Neural cell (in vitro differentiated cells): ENCODE data around the gene SLIT3. TPM values are rescaled to one million over a fixed set of nuclear protein-coding genes. Genes with fewer than 3 reads are reported as not detected.

Experiments used
- H2AFZ ChIP-seq: fragments of 200-600, 300-800 bp; sonication (generic), shearing (Covaris generic); 2 replicates; pipeline ENCODE4 v1.6.0; 2014; ENCODE audit warnings: low read depth, mild to moderate bottlenecking, antibody characterized with exemption, low read length, moderate library complexity
- H3F3A ChIP-seq: fragments of 200-600 bp; shearing (Covaris generic); 2 replicates; pipeline ENCODE4 v1.6.1; 2016; ENCODE audit warnings: mild to moderate bottlenecking, moderate library complexity, mixed read lengths, antibody characterized with exemption, low read length; ENCODE audit not compliant: insufficient read depth, poor library complexity, severe bottlenecking
- H3K27ac ChIP-seq: fragments of 200-600, 300-800 bp; sonication (generic), shearing (Covaris generic); 2 replicates; pipeline ENCODE4 v1.5.1; 2014; ENCODE audit warnings: mild to moderate bottlenecking, low read length, moderate library complexity
- H3K27me3 ChIP-seq: fragments of 300-800, 200-600 bp; sonication (generic), shearing (Covaris generic); 2 replicates; pipeline ENCODE4 v1.6.0; 2014; ENCODE audit warnings: mild to moderate bottlenecking, low read depth, low read length, moderate library complexity; ENCODE audit not compliant: insufficient read depth
- H3K36me3 ChIP-seq: fragments of 300-800, 200-600 bp; sonication (generic), shearing (Covaris generic); 2 replicates; pipeline ENCODE4 v1.5.1; 2014; ENCODE audit warnings: mild to moderate bottlenecking, antibody characterized with exemption, low read length, moderate library complexity; ENCODE audit not compliant: insufficient read depth
- H3K4me2 ChIP-seq: fragments of 300-800, 200-600 bp; sonication (generic), shearing (Covaris generic); 2 replicates; pipeline ENCODE4 v1.6.0; 2014; ENCODE audit warnings: mild to moderate bottlenecking, low read length
- H3K4me3 ChIP-seq: fragments of 300-800, 200-600 bp; sonication (generic), shearing (Covaris generic); 2 replicates; pipeline ENCODE4 v1.5.1; 2014; ENCODE audit warnings: mild to moderate bottlenecking, low read length, moderate library complexity
- H3K79me2 ChIP-seq: fragments of 200-600 bp; shearing (Covaris generic); replicated peaks from 2 replicates; pipeline ENCODE4 v1.6.0; 2014; ENCODE audit warnings: mild to moderate bottlenecking, low read length, moderate library complexity; ENCODE audit not compliant: insufficient read depth
- H3K9ac ChIP-seq: fragments of 300-800, 200-600 bp; sonication (generic), shearing (Covaris generic); 2 replicates; pipeline ENCODE4 v1.6.1; 2016; ENCODE audit warnings: mild to moderate bottlenecking, low read length, mixed read lengths
- H3K9me2 ChIP-seq: fragments of 200-600 bp; shearing (Covaris generic); 2 replicates; pipeline ENCODE4 v1.6.1; 2016; ENCODE audit warnings: mild to moderate bottlenecking, low read length, mixed read lengths; ENCODE audit not compliant: insufficient read depth
- H3K9me3 ChIP-seq: fragments of 200-600, 300-800 bp; sonication (generic), shearing (Covaris generic); 2 replicates; pipeline ENCODE4 v1.6.1; 2016; ENCODE audit warnings: mild to moderate bottlenecking, mixed run types, low read length, moderate library complexity, mixed read lengths
- H4K20me1 ChIP-seq: fragments of 200-600 bp; shearing (Covaris generic); 2 replicates; pipeline ENCODE4 v1.6.1; 2016; ENCODE audit warnings: mild to moderate bottlenecking, mixed run types; ENCODE audit not compliant: insufficient read depth
- EP300 ChIP-seq: fragments of 450-650 bp; conservative IDR thresholded peaks from 2 replicates; pipeline ENCODE4 v1.6.1; 2014; ENCODE audit warnings: antibody characterized with exemption, mild to moderate bottlenecking, moderate library complexity; ENCODE audit not compliant: poor library complexity, severe bottlenecking
- EZH2 ChIP-seq: fragments of 200-600, 300-800 bp; shearing (Covaris generic), sonication (generic); IDR thresholded peaks from 2 replicates; pipeline ENCODE4 v1.6.1; 2014; ENCODE audit warnings: antibody characterized with exemption, low read length, borderline replicate concordance, mild to moderate bottlenecking; ENCODE audit not compliant: insufficient read depth, poor library complexity, severe bottlenecking
- MXI1 ChIP-seq: fragments of 450-650 bp; conservative IDR thresholded peaks from 2 replicates; pipeline ENCODE4 v1.6.1; 2014; ENCODE audit warnings: antibody characterized with exemption, mild to moderate bottlenecking; ENCODE audit not compliant: poor library complexity, severe bottlenecking
- POLR2AphosphoS5 ChIP-seq: IDR thresholded peaks from 2 replicates; pipeline ENCODE4 v1.6.1; 2012
- RAD21 ChIP-seq: fragments of 450-650 bp; conservative IDR thresholded peaks from 2 replicates; pipeline ENCODE4 v1.6.1; 2014; ENCODE audit warnings: antibody characterized with exemption, mild to moderate bottlenecking, moderate library complexity
- SMC3 ChIP-seq: fragments of 450-650 bp; conservative IDR thresholded peaks from 2 replicates; pipeline ENCODE4 v1.6.1; 2014; ENCODE audit warnings: antibody characterized with exemption, mild to moderate bottlenecking, moderate library complexity; ENCODE audit not compliant: poor library complexity
- TAF1 ChIP-seq: IDR thresholded peaks from 2 replicates; pipeline ENCODE4 v1.6.1; 2012; ENCODE audit warnings: low read depth
- polyA plus RNA-seq: library from polyadenylated mRNA; depleted of rRNA; stranded (reverse); fragments of >200 nt; gene quantifications from 2 replicates; pipeline ENCODE4 v1.2.3, GENCODE V29; 2014
- TF ChIP-seq, protein P1 (sequence below): fragments of 450-650 bp; IDR thresholded peaks from 2 replicates; pipeline ENCODE4 v1.5.1; 2014; ENCODE audit warnings: antibody characterized with exemption, mild to moderate bottlenecking, moderate library complexity; ENCODE audit not compliant: poor library complexity, severe bottlenecking
- TF ChIP-seq, protein P2 (sequence below): IDR thresholded peaks from 2 replicates; pipeline ENCODE4 v1.6.1; 2012; ENCODE audit warnings: borderline replicate concordance

SLIT3 gene
- polyA plus RNA-seq, 1 donor from 2014 or later, result 1.2 TPM

DNA sequence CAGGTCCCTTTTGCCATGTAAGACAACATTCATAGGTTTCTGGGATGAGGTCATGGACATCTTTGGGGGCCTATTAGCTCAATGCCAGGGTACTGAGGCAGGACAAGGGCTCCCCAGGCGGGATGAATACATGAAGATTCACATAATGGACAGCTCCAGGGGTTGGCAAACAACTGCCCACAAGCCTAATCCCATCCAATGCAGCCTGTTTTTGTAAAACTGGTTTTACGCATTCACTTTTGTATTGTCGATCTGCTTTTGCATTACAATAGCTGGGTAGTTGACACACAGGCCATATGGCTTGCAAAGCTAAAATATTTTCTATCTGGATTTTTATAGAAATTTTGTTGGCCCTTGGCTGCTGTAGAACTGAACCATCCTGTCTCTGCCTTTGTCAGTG, 473.3 kb downstream of the SLIT3 start:
- Histone ChIP-seq H3K27me3 (peaks cover 17% of the 10 kb centered on the region), H3K9me3 (no peaks in the 10 kb centered on the region), H3K27ac (no peak overlapping the region), H3K9me2 (no peaks in the 10 kb centered on the region), H3K4me3 (no peak overlapping the region), H3K36me3 (no peaks in the 10 kb centered on the region), H3K4me2 (no peak overlapping the region), H2AFZ (no peak overlapping the region), H3F3A (no peaks in the 10 kb centered on the region), H3K9ac (no peak overlapping the region), H3K79me2 (no peaks in the 10 kb centered on the region), H4K20me1 (no peaks in the 10 kb centered on the region)
- TF ChIP-seq EZH2 (no peak), POLR2AphosphoS5 (no peak), EP300 (no peak), TAF1 (no peak), SMC3 (no peak), RAD21 (no peak), MXI1 (no peak)
- TF ChIP-seq, protein P1, sequence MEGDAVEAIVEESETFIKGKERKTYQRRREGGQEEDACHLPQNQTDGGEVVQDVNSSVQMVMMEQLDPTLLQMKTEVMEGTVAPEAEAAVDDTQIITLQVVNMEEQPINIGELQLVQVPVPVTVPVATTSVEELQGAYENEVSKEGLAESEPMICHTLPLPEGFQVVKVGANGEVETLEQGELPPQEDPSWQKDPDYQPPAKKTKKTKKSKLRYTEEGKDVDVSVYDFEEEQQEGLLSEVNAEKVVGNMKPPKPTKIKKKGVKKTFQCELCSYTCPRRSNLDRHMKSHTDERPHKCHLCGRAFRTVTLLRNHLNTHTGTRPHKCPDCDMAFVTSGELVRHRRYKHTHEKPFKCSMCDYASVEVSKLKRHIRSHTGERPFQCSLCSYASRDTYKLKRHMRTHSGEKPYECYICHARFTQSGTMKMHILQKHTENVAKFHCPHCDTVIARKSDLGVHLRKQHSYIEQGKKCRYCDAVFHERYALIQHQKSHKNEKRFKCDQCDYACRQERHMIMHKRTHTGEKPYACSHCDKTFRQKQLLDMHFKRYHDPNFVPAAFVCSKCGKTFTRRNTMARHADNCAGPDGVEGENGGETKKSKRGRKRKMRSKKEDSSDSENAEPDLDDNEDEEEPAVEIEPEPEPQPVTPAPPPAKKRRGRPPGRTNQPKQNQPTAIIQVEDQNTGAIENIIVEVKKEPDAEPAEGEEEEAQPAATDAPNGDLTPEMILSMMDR, result no peak
- TF ChIP-seq, protein P2, sequence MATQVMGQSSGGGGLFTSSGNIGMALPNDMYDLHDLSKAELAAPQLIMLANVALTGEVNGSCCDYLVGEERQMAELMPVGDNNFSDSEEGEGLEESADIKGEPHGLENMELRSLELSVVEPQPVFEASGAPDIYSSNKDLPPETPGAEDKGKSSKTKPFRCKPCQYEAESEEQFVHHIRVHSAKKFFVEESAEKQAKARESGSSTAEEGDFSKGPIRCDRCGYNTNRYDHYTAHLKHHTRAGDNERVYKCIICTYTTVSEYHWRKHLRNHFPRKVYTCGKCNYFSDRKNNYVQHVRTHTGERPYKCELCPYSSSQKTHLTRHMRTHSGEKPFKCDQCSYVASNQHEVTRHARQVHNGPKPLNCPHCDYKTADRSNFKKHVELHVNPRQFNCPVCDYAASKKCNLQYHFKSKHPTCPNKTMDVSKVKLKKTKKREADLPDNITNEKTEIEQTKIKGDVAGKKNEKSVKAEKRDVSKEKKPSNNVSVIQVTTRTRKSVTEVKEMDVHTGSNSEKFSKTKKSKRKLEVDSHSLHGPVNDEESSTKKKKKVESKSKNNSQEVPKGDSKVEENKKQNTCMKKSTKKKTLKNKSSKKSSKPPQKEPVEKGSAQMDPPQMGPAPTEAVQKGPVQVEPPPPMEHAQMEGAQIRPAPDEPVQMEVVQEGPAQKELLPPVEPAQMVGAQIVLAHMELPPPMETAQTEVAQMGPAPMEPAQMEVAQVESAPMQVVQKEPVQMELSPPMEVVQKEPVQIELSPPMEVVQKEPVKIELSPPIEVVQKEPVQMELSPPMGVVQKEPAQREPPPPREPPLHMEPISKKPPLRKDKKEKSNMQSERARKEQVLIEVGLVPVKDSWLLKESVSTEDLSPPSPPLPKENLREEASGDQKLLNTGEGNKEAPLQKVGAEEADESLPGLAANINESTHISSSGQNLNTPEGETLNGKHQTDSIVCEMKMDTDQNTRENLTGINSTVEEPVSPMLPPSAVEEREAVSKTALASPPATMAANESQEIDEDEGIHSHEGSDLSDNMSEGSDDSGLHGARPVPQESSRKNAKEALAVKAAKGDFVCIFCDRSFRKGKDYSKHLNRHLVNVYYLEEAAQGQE, result no peak

DNA sequence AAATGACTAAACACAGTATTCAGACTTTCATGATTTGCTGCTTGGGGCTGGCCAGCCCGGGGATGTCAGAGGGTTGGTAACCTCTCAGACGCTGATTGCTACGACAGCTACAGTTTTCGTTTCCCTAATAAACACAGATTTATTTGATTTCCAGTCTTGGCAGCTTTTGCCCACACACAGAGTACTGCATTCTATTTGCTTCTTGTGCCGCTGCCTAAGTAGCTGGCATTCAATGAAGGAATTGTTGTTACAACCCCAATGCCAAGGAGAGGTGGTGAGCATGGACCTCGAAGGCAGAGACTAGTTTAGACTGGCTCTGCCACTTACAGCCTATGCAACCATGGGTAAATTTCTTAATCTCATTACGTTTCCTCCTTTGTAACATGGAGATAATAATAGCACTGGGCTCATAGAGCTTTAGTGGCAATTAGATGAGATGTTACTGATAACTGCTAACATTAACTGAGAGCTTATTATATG, 474.7 kb downstream of the SLIT3 start:
- H3K4me3 ChIP-seq, result no peak overlapping the region

More for the DNA sequence above, 474.7 kb downstream of the SLIT3 start:
- Histone ChIP-seq H3K9me3 (no peaks in the 10 kb centered on the region), H3F3A (no peaks in the 10 kb centered on the region), H3K4me2 (no peak overlapping the region), H3K36me3 (no peaks in the 10 kb centered on the region), H4K20me1 (no peaks in the 10 kb centered on the region), H3K9me2 (no peaks in the 10 kb centered on the region), H3K27me3 (peaks cover 17% of the 10 kb centered on the region), H3K27ac (no peak overlapping the region), H2AFZ (no peak overlapping the region), H3K79me2 (no peaks in the 10 kb centered on the region), H3K9ac (no peak overlapping the region)
- TF ChIP-seq EP300, result no peak
- no peak for TF ChIP-seq EZH2
- TF ChIP-seq POLR2AphosphoS5, result no peak
- TF ChIP-seq MXI1, result no peak
- TF ChIP-seq, protein P2, result no peak
- TF ChIP-seq RAD21, result no peak
- no peak for TF ChIP-seq TAF1
